Neural crest cell (in vitro differentiated cells): ENCODE data around the gene MYLK2. TPM values are rescaled to one million over a fixed set of nuclear protein-coding genes. Genes with fewer than 3 reads are reported as not detected.

ENCODE experiments used
- DNase-seq: peaks from one replicate; pipeline ENCODE4 v3.0.0; 2021; ENCODE audit warnings: low read depth, mixed read lengths, low spot score
- H3K27ac Mint-ChIP-seq: one replicate; pipeline ENCODE4 v1.8.0; 2021; ENCODE audit warnings: mild to moderate bottlenecking, mixed read lengths; ENCODE audit not compliant: unreplicated experiment
- H3K27me3 Mint-ChIP-seq: 2 replicates; pipeline ENCODE4 v1.8.0; 2021; ENCODE audit warnings: low read depth, mild to moderate bottlenecking, mixed read lengths
- H3K36me3 Mint-ChIP-seq: 2 replicates; pipeline ENCODE4 v1.8.0; 2021; ENCODE audit warnings: low read depth, mild to moderate bottlenecking, mixed read lengths
- H3K4me1 Mint-ChIP-seq: 2 replicates; pipeline ENCODE4 v1.8.0; 2021; ENCODE audit warnings: mixed read lengths
- H3K4me3 Mint-ChIP-seq: one replicate; pipeline ENCODE4 v1.8.0; 2021; ENCODE audit warnings: mild to moderate bottlenecking, mixed read lengths
- H3K9me3 Mint-ChIP-seq: 2 replicates; pipeline ENCODE4 v1.8.0; 2021; ENCODE audit warnings: mixed read lengths
- CTCF ChIP-seq: fragments of 200-600 bp; sonication (generic); conservative IDR thresholded peaks from 2 replicates; pipeline ENCODE4 v1.5.0; 2021; ENCODE audit warnings: antibody characterized with exemption, mild to moderate bottlenecking
- total RNA-seq: library from RNA; stranded (reverse); gene quantifications from 2 replicates; pipeline ENCODE4 v1.2.1, GENCODE V29; 2021

The MYLK2 gene
- total RNA-seq, 1 donor from 2014 or later = 1.6 TPM

- no peak overlapping the region for H3K4me3 Mint-ChIP-seq
- no peak overlapping the region for H3K27ac Mint-ChIP-seq
- peaks cover 25% of the 10 kb centered on the region for H3K4me1 Mint-ChIP-seq
- DNase-seq = no peak
- H3K9me3 Mint-ChIP-seq = no peaks in the 10 kb centered on the region
- peaks cover 2% of the 10 kb centered on the region for H3K27me3 Mint-ChIP-seq
- no peak for TF ChIP-seq CTCF
- H3K36me3 Mint-ChIP-seq = no peaks in the 10 kb centered on the region
These were observed 53.2 kb downstream of the MYLK2 start for GRCh38 chr20:31872406-31872805.

- no peaks in the 10 kb centered on the region for H3K36me3 Mint-ChIP-seq
- H3K4me1 Mint-ChIP-seq = peaks cover 22% of the 10 kb centered on the region
- TF ChIP-seq CTCF = no peak
- DNase-seq = no peak
- no peaks in the 10 kb centered on the region for H3K9me3 Mint-ChIP-seq
- H3K27me3 Mint-ChIP-seq = peaks cover 3% of the 10 kb centered on the region
- H3K27ac Mint-ChIP-seq = no peak overlapping the region
- no peak overlapping the region for H3K4me3 Mint-ChIP-seq
These were observed 56.5 kb downstream of the MYLK2 start for GRCh38 chr20:31875671-31876070.

- Mint-ChIP-seq H3K27me3 (peaks cover 5% of the 10 kb centered on the region), H3K4me1 (peaks cover 19% of the 10 kb centered on the region), H3K27ac (no peak overlapping the region), H3K4me3 (no peak overlapping the region), H3K36me3 (no peaks in the 10 kb centered on the region), H3K9me3 (no peaks in the 10 kb centered on the region)
- TF ChIP-seq CTCF = no peak
- DNase-seq = no peak
These were observed 58.5 kb downstream of the MYLK2 start for GRCh38 chr20:31877684-31878083.

- H3K9me3 Mint-ChIP-seq = no peaks in the 10 kb centered on the region
- peak; percentile 97 for DNase-seq
- peaks cover 6% of the 10 kb centered on the region for H3K27me3 Mint-ChIP-seq
- H3K27ac Mint-ChIP-seq = peak overlapping the region; percentile 98
- peak overlapping the region; percentile 97 for H3K4me3 Mint-ChIP-seq
- no peak for TF ChIP-seq CTCF
- no peaks in the 10 kb centered on the region for H3K36me3 Mint-ChIP-seq
- H3K4me1 Mint-ChIP-seq = peaks cover 19% of the 10 kb centered on the region
These were observed 60.2 kb downstream of the MYLK2 start for GRCh38 chr20:31879143-31879987.

DNA sequence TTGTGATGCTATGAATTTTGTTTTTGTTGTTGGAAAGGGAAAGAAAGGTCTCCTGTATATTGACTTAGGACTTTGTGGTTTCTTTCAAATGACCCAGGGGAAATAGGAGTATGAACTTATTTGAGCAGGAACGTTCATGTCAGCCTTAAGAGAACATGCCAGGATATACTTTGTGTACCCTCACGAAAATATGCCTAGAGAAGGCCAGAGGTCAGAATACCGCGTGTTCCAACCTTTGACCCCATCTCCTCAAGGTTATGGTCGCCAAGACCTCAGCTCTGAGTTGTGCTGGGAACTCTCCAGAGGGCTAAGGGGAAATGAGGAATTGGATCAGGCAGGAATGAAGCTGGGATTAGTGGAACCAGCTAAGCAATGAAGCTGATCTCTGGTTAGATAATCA lies 62.8 kb downstream of the MYLK2 start:
- Mint-ChIP-seq H3K4me3 (peak overlapping the region; percentile 97), H3K36me3 (no peaks in the 10 kb centered on the region), H3K4me1 (peaks cover 19% of the 10 kb centered on the region), H3K27me3 (peaks cover 19% of the 10 kb centered on the region), H3K27ac (no peak overlapping the region), H3K9me3 (no peaks in the 10 kb centered on the region)
- no peak for TF ChIP-seq CTCF
- DNase-seq = no peak
